IMR-90 (cell line): ENCODE data around the gene CNTLN. TPM values are rescaled to one million over a fixed set of nuclear protein-coding genes. Genes with fewer than 3 reads are reported as not detected.

Source experiments
- ATAC-seq: fragments of 200-7000 bp; cut with Tn5 transposase; 2 replicates; pipeline ENCODE4 v1.9.1; 2020; ENCODE audit warnings: low read depth, mild to moderate bottlenecking, moderate library complexity
- BruUV-seq: library from RNA; stranded (reverse); fragments of 400-500 nt; replicated peaks from 2 replicates; lab custom pipeline; 2021; lab: Mats Ljungman, UMichigan
- CTCF ChIA-PET: fragments of 300-600 bp; formaldehyde crosslinking; extraction: SDS; loops from one replicate; lab custom pipeline; 2021; ENCODE audit warnings: antibody characterized with exemption; lab: Yijun Ruan, JAX
- POLR2A ChIA-PET: fragments of 300-600 bp; sonication (Branson Sonifier 250); formaldehyde crosslinking; loops from one replicate; lab custom pipeline; 2022; ENCODE audit warnings: antibody characterized with exemption; ENCODE audit not compliant: unreplicated experiment; lab: Charles Lee
- DNase-seq: peaks from one replicate; pipeline ENCODE4 v3.0.0; 2013
- H2AFZ ChIP-seq: replicated peaks from 2 replicates; pipeline ENCODE3; 2013; ENCODE audit warnings: low read length, mild to moderate bottlenecking; ENCODE audit not compliant: poor library complexity
- H2AK5ac ChIP-seq: 2 replicates; pipeline ENCODE4 v1.6.1; 2013; ENCODE audit warnings: low read depth, low read length, inconsistent platforms
- H2AK9ac ChIP-seq: replicated peaks from 2 replicates; pipeline ENCODE3; 2013; ENCODE audit warnings: mild to moderate bottlenecking, low read depth, low read length, moderate library complexity; ENCODE audit not compliant: poor library complexity
- H2BK120ac ChIP-seq: 2 replicates; pipeline ENCODE4 v1.6.1; 2013; ENCODE audit warnings: low read depth, low read length, inconsistent platforms
- H2BK15ac ChIP-seq: 3 replicates; pipeline ENCODE4 v1.6.1; 2013; ENCODE audit warnings: low read depth, low read length, inconsistent platforms
- H2BK20ac ChIP-seq: 2 replicates; pipeline ENCODE4 v1.6.1; 2013; ENCODE audit warnings: low read depth, mild to moderate bottlenecking, inconsistent platforms, low read length, moderate library complexity
- H2BK5ac ChIP-seq: 2 replicates; pipeline ENCODE4 v1.6.1; 2013; ENCODE audit warnings: mild to moderate bottlenecking, low read depth, low read length, inconsistent platforms; ENCODE audit not compliant: poor library complexity, severe bottlenecking
- H3K14ac ChIP-seq: replicated peaks from 2 replicates; pipeline ENCODE4 v1.6.1; 2013; ENCODE audit warnings: low read depth, low read length, inconsistent platforms
- H3K18ac ChIP-seq: 2 replicates; pipeline ENCODE4 v1.6.1; 2013; ENCODE audit warnings: low read depth, low read length, control low read depth
- H3K23ac ChIP-seq: 2 replicates; pipeline ENCODE4 v1.6.1; 2013; ENCODE audit warnings: low read depth, low read length, inconsistent platforms
- H3K27ac ChIP-seq: 2 replicates; pipeline ENCODE4 v1.5.1; 2013; ENCODE audit warnings: mild to moderate bottlenecking, control low read depth, low read length; ENCODE audit not compliant: insufficient read depth
- H3K27me3 ChIP-seq: 2 replicates; pipeline ENCODE4 v1.6.1; 2013; ENCODE audit warnings: low read length; ENCODE audit not compliant: control insufficient read depth, insufficient read depth
- H3K36me3 ChIP-seq: 2 replicates; pipeline ENCODE4 v1.6.1; 2013; ENCODE audit warnings: low read length, mixed read lengths; ENCODE audit not compliant: control insufficient read depth, insufficient read depth
- H3K4ac ChIP-seq: 2 replicates; pipeline ENCODE4 v1.6.1; 2013; ENCODE audit warnings: low read depth, low read length, inconsistent platforms
- H3K4me1 ChIP-seq: 2 replicates; pipeline ENCODE4 v1.6.1; 2013; ENCODE audit warnings: low read length, mixed read lengths; ENCODE audit not compliant: control insufficient read depth, insufficient read depth
- H3K4me2 ChIP-seq: 2 replicates; pipeline ENCODE4 v1.6.1; 2013; ENCODE audit warnings: low read depth, mild to moderate bottlenecking, control low read depth, low read length, moderate library complexity
- H3K4me3 ChIP-seq: 2 replicates; pipeline ENCODE4 v1.5.1; 2013; ENCODE audit warnings: low read depth, mild to moderate bottlenecking, control low read depth, low read length, moderate library complexity; ENCODE audit not compliant: insufficient read depth
- H3K56ac ChIP-seq: 2 replicates; pipeline ENCODE4 v1.6.1; 2013; ENCODE audit warnings: low read length, inconsistent platforms; ENCODE audit not compliant: insufficient read depth; ENCODE audit errors: extremely low read depth
- H3K79me1 ChIP-seq, 2 experiments: 2 replicates each; pipeline ENCODE4 v1.6.1; 2013; ENCODE audit warnings: low read length in 2 of 2, inconsistent platforms in 1 of 2, low read depth in 1 of 2
- H3K9ac ChIP-seq: 2 replicates; pipeline ENCODE4 v1.6.1; 2013; ENCODE audit warnings: low read depth, low read length, control low read depth
- H3K9me1 ChIP-seq: 2 replicates; pipeline ENCODE4 v1.6.1; 2013; ENCODE audit warnings: low read length, inconsistent platforms; ENCODE audit not compliant: insufficient read depth
- H3K9me3 ChIP-seq: 2 replicates; pipeline ENCODE4 v1.6.1; 2013; ENCODE audit warnings: low read length; ENCODE audit not compliant: control insufficient read depth, insufficient read depth
- H4K20me1 ChIP-seq: 2 replicates; pipeline ENCODE4 v1.6.1; 2013; ENCODE audit warnings: low read length, inconsistent platforms; ENCODE audit not compliant: insufficient read depth
- H4K5ac ChIP-seq: 2 replicates; pipeline ENCODE4 v1.6.1; 2013; ENCODE audit warnings: mild to moderate bottlenecking, low read depth, low read length, control low read depth
- H4K8ac ChIP-seq, 2 experiments: 2 replicates each; pipeline ENCODE4 v1.6.1; 2013; ENCODE audit warnings: low read depth in 2 of 2, low read length in 2 of 2, control low read depth in 1 of 2, inconsistent platforms in 1 of 2
- H4K91ac ChIP-seq: 2 replicates; pipeline ENCODE4 v1.6.1; 2013; ENCODE audit warnings: low read depth, low read length, inconsistent platforms; ENCODE audit not compliant: insufficient read depth
- BHLHE40 ChIP-seq: fragments of 150-350 bp; IDR thresholded peaks from 2 replicates; pipeline ENCODE4 v1.6.1; 2016; ENCODE audit warnings: mild to moderate bottlenecking, low read depth, low read length
- CEBPB ChIP-seq: IDR thresholded peaks from 2 replicates; pipeline ENCODE4 v1.6.1; 2012; ENCODE audit warnings: low read depth, low read length, improper control_type of control experiment
- CHD1 ChIP-seq: IDR thresholded peaks from 2 replicates; pipeline ENCODE4 v1.6.1; 2012; ENCODE audit warnings: low read depth, low read length, improper control_type of control experiment
- CTCF ChIP-seq: conservative IDR thresholded peaks from 2 replicates; pipeline ENCODE4 v1.5.1; 2012; ENCODE audit warnings: mild to moderate bottlenecking, low read depth, low read length, improper control_type of control experiment
- ELK1 ChIP-seq: fragments of 150-350 bp; IDR thresholded peaks from 2 replicates; pipeline ENCODE4 v1.6.1; 2016; ENCODE audit warnings: low read depth, mild to moderate bottlenecking, low read length, moderate library complexity, borderline replicate concordance
- FOS ChIP-seq: fragments of 150-350 bp; IDR thresholded peaks from 2 replicates; pipeline ENCODE4 v1.6.1; 2016; ENCODE audit warnings: low read depth, low read length
- MAFK ChIP-seq: IDR thresholded peaks from 2 replicates; pipeline ENCODE4 v1.6.1; 2012; ENCODE audit warnings: low read depth, low read length, improper control_type of control experiment
- MAZ ChIP-seq: IDR thresholded peaks from 2 replicates; pipeline ENCODE4 v1.6.1; 2012; ENCODE audit warnings: low read depth, mild to moderate bottlenecking, low read length, improper control_type of control experiment, moderate library complexity, borderline replicate concordance
- MXI1 ChIP-seq: IDR thresholded peaks from 2 replicates; pipeline ENCODE4 v1.6.1; 2012; ENCODE audit warnings: low read depth, mild to moderate bottlenecking, low read length, moderate library complexity, borderline replicate concordance
- NFE2L2 ChIP-seq: fragments of 150-350 bp; IDR thresholded peaks from 2 replicates; pipeline ENCODE4 v1.6.1; 2016; ENCODE audit warnings: low read depth, mild to moderate bottlenecking, low read length
- POLR2A ChIP-seq: IDR thresholded peaks from 2 replicates; pipeline ENCODE4 v1.6.1; 2012; ENCODE audit warnings: mild to moderate bottlenecking, low read depth, low read length
- RAD21 ChIP-seq: IDR thresholded peaks from 2 replicates; pipeline ENCODE4 v1.6.1; 2012; ENCODE audit warnings: low read length, improper control_type of control experiment
- RCOR1 ChIP-seq: IDR thresholded peaks from 2 replicates; pipeline ENCODE4 v1.6.1; 2012; ENCODE audit warnings: mild to moderate bottlenecking, low read length, improper control_type of control experiment; ENCODE audit not compliant: insufficient replicate concordance
- RFX5 ChIP-seq: IDR thresholded peaks from 2 replicates; pipeline ENCODE4 v1.8.0; 2012; ENCODE audit warnings: low read depth, mild to moderate bottlenecking, low read length, moderate library complexity
- SMC3 ChIP-seq: fragments of 150-350 bp; IDR thresholded peaks from 2 replicates; pipeline ENCODE4 v1.6.1; 2016; ENCODE audit warnings: low read depth, mild to moderate bottlenecking, antibody characterized with exemption, low read length, moderate library complexity
- dilution Hi-C: fragments of 300-500 bp; cut with HindIII; formaldehyde crosslinking; loops from one replicate; pipeline ENCODE4 v1.14.3; 2018; ENCODE audit warnings: low sequenced_read_pairs; ENCODE audit not compliant: unreplicated experiment
- in situ Hi-C: fragments of 300-500 bp; cut with MboI; formaldehyde crosslinking; loops from 3 replicates; pipeline ENCODE4 v1.14.3; 2019; ENCODE audit warnings: low sequenced_read_pairs, inconsistent platforms, mixed read lengths
- intact Hi-C: fragments of 100-400 bp; cut with micrococcal nuclease; formaldehyde crosslinking; loops from 2 replicates; pipeline ENCODE4 v1.10.0; 2022
- polyA plus RNA-seq, 3 experiments: library from polyadenylated mRNA; depleted of rRNA; stranded (reverse); fragments of >200 nt; gene quantifications; 2 replicates each; pipeline ENCODE4 v1.2.3, GENCODE V29; 2012; ENCODE audit warnings: low replicate concordance in 1 of 3
- total RNA-seq: library from RNA; depleted of rRNA; stranded (reverse); fragments of >200 nt; gene quantifications from 2 replicates; pipeline ENCODE4 v1.2.3, GENCODE V29; 2012
- TF ChIP-seq, protein P1 (sequence below): fragments of 150-350 bp; IDR thresholded peaks from 2 replicates; pipeline ENCODE4 v1.6.1; 2017; ENCODE audit warnings: mild to moderate bottlenecking, antibody characterized with exemption, low read length, low read depth

CNTLN gene
- total and polyA plus RNA-seq, 2 of the 4 experiments (the other 2 are of a cell fraction): 3.8 to 5.9 TPM

DNA sequence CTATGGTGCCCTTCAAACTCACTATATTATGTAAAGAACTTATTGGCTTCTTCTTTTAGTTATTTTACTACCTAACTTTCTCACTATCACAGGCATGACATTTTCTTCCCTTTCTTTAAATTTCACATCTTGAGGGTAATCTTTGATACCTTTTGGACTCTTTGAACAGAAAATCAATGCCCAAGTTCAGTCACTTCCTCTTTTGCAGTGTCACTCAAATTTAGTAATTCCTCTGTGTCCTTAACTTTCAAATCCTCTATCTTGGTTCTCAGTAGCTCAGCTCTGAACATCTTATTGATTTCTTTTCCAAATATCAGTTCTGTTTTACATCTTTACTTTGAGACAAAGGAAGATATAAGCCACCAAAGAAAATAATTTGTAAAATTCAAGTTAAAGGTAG is 25.5 kb downstream of the CNTLN start:
- no peaks in the 10 kb centered on the region for H3K36me3 ChIP-seq
- ChIA-PET POLR2A (no interaction called here), CTCF (no interaction called here)
- H3K56ac ChIP-seq: no peak overlapping the region
- H2AK5ac ChIP-seq: no peak overlapping the region
- H2BK120ac ChIP-seq: no peak overlapping the region
- no peaks in the 10 kb centered on the region; the same call in 1 of the 2 replicates for H3K9me1 ChIP-seq
- no peaks in the 10 kb centered on the region for H3K9me3 ChIP-seq
- no peak overlapping the region for H3K18ac ChIP-seq
- H3K79me1 ChIP-seq: peaks cover 16 to 20% of the 10 kb centered on the region in 2 experiments
- no peaks in the 10 kb centered on the region for H3K27me3 ChIP-seq
- ATAC-seq (no peak), DNase-seq (no peak)
- H3K4me1 ChIP-seq: no peaks in the 10 kb centered on the region
- no peak overlapping the region for H3K4ac ChIP-seq
- no peak overlapping the region for H4K8ac ChIP-seq
- no peak overlapping the region for H2AFZ ChIP-seq
- in situ Hi-C loops: no loop called here
- H3K14ac ChIP-seq: no peak overlapping the region
- H2BK15ac ChIP-seq: no peak overlapping the region
- H4K91ac ChIP-seq: no peak overlapping the region
- no peak for TF ChIP-seq ELK1
- TF ChIP-seq MAFK: no peak
- no peak for TF ChIP-seq FOS
- TF ChIP-seq CTCF: no peak
- TF ChIP-seq CEBPB: no peak
- no peak for TF ChIP-seq RAD21
- no peak for TF ChIP-seq NFE2L2
- no peak for TF ChIP-seq RCOR1
- TF ChIP-seq POLR2A: no peak
- TF ChIP-seq, protein P1, sequence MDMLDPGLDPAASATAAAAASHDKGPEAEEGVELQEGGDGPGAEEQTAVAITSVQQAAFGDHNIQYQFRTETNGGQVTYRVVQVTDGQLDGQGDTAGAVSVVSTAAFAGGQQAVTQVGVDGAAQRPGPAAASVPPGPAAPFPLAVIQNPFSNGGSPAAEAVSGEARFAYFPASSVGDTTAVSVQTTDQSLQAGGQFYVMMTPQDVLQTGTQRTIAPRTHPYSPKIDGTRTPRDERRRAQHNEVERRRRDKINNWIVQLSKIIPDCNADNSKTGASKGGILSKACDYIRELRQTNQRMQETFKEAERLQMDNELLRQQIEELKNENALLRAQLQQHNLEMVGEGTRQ: no peak
- TF ChIP-seq CHD1: no peak
- no peak for TF ChIP-seq RFX5
- no peak for TF ChIP-seq MAZ
- TF ChIP-seq BHLHE40: no peak
- no peak for TF ChIP-seq SMC3
- TF ChIP-seq MXI1: no peak
- no peak overlapping the region for H2BK20ac ChIP-seq
- no peak overlapping the region for H3K4me3 ChIP-seq
- no peaks in the 10 kb centered on the region for H4K20me1 ChIP-seq
- no peak overlapping the region for H4K5ac ChIP-seq
- H2BK5ac ChIP-seq: no peak overlapping the region
- no peak overlapping the region for H3K23ac ChIP-seq
- H3K9ac ChIP-seq: no peak overlapping the region
- intact Hi-C loops: no loop called here
- no TSS peak for BruUV-seq
- no peak overlapping the region for H3K27ac ChIP-seq
- dilution Hi-C loops: no loop called here
- H2AK9ac ChIP-seq: no peak overlapping the region
- no peak overlapping the region for H3K4me2 ChIP-seq
